ENCODE data around the gene ECM1. TPM values are rescaled to one million over a fixed set of nuclear protein-coding genes. Genes with fewer than 3 reads are reported as not detected.
A peak's percentile ranks its signal among the peaks of the same experiment; 100 is the strongest.

Gene ECM1
- total RNA-seq, 1 experiment from 2014 or later = 61.2 TPM

GRCh38 chr1:150484861-150485260 is 23.0 kb upstream of the ECM1 start:
- BruUV-seq (replicated peaks) = no TSS peak
- H3K4me3 ChIP-seq (ENCODE audit: low read depth, low read length, poor library complexity, severe bottlenecking) = no peak overlapping the region
- H3K36me3 ChIP-seq (ENCODE audit: insufficient read depth, low read length, poor library complexity, severe bottlenecking) = no peaks in the 10 kb centered on the region
- H3K27me3 ChIP-seq (replicated peaks; ENCODE audit: insufficient read depth, low read depth, low read length, poor library complexity) = no peaks in the 10 kb centered on the region
- H3K4me1 ChIP-seq (ENCODE audit: insufficient read depth, low read length, poor library complexity, severe bottlenecking) = peaks cover 5% of the 10 kb centered on the region
- H3K27ac ChIP-seq (ENCODE audit: low read depth, low read length, poor library complexity, severe bottlenecking) = no peak overlapping the region
- ChIA-PET POLR2A (ENCODE audit: low non-redundant PET) (no interaction called here), CTCF (no interaction called here)
- intact Hi-C loops (cut with micrococcal nuclease; ENCODE audit: unreplicated experiment) = no loop called here
- H3K9me3 ChIP-seq (ENCODE audit: low read depth, low read length, poor library complexity, severe bottlenecking) = no peaks in the 10 kb centered on the region
- DNase-seq (ENCODE audit: low spot score) = peak; percentile 45
- TF ChIP-seq, protein P1, sequence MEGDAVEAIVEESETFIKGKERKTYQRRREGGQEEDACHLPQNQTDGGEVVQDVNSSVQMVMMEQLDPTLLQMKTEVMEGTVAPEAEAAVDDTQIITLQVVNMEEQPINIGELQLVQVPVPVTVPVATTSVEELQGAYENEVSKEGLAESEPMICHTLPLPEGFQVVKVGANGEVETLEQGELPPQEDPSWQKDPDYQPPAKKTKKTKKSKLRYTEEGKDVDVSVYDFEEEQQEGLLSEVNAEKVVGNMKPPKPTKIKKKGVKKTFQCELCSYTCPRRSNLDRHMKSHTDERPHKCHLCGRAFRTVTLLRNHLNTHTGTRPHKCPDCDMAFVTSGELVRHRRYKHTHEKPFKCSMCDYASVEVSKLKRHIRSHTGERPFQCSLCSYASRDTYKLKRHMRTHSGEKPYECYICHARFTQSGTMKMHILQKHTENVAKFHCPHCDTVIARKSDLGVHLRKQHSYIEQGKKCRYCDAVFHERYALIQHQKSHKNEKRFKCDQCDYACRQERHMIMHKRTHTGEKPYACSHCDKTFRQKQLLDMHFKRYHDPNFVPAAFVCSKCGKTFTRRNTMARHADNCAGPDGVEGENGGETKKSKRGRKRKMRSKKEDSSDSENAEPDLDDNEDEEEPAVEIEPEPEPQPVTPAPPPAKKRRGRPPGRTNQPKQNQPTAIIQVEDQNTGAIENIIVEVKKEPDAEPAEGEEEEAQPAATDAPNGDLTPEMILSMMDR (conservative IDR thresholded peaks at IDR 0.05; ENCODE audit: low read depth, low read length) = peak; percentile 34
- TF ChIP-seq EZH2 (IDR thresholded peaks at IDR 0.05; ENCODE audit: borderline replicate concordance, low read depth, low read length, poor library complexity, severe bottlenecking) = no peak

DNA sequence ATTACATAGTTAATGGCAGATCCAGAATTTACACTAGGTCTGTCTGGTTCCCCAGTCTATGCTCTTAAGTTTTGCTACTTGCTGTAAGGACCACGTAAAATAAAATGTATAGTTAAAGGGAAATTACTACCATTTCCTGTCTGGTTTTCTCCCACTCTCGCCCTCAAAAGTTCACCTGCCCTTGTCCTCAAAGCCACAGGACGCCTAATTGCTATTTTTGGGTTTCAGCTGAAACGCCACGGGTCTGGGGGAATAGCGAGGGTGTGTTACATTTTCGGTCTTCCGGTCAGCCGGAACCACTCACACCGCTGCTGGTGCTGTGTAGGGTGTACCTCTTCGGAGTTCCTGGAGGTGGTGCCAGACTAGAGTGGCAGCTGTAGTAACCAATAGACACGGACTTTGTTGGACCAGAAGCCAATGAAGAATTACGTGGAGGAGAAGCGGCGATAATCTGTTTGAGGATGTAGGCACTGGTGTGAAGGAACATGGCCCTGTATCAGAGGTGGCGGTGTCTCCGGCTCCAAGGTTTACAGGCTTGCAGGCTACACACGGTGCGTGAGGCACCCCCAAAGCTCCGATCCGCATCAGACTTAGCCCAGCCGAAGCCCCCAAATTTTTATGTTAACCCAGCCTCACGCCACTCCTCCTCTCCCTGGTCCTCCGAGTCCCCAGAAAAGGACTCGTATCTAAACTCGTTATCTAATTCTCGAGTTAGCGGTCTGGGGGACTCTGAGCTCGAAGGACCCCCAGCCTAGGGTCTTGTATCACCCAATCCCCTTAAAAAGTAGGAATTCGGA is 20.7 kb upstream of the ECM1 start, which contains the start of gene TARS2:
Gene TARS2, plus strand, starts transcription at position 454 of the 797 bp plus-strand sequence. Its CDS starts 32 bp downstream, at position 486.
- Histone ChIP-seq H3K27ac (ENCODE audit: low read depth, low read length, poor library complexity, severe bottlenecking) (peak within 1 kb of the TSS; percentile 68), H3K4me3 (ENCODE audit: low read depth, low read length, poor library complexity, severe bottlenecking) (peak within 1 kb of the TSS; percentile 93), H3K9me3 (ENCODE audit: low read depth, low read length, poor library complexity, severe bottlenecking) (no peaks in the 10 kb centered on the region), H3K36me3 (ENCODE audit: insufficient read depth, low read length, poor library complexity, severe bottlenecking) (peaks cover 11% of the 10 kb centered on the region), H3K27me3 (replicated peaks; ENCODE audit: insufficient read depth, low read depth, low read length, poor library complexity) (no peaks in the 10 kb centered on the region), H3K4me1 (ENCODE audit: insufficient read depth, low read length, poor library complexity, severe bottlenecking) (peaks cover 5% of the 10 kb centered on the region)
- ChIA-PET CTCF (interaction anchor here (0.6 kb wide), 1 partner anchor 310 kb away, joined by 3 read pairs; no protein-coding TSS in a partner anchor), POLR2A (ENCODE audit: low non-redundant PET) (interaction anchor here (0.6 to 0.7 kb wide), 2 partner anchors 17 to 58 kb away, joined by 3 to 4 read pairs; no protein-coding TSS in a partner anchor)
- BruUV-seq (replicated peaks) = TSS peak; percentile 77
- intact Hi-C loops (cut with micrococcal nuclease; ENCODE audit: unreplicated experiment) = loop anchor here (1.0 kb wide), 1 partner anchor 122 kb away; no protein-coding TSS in a partner anchor
- peak; percentile 99 for DNase-seq (ENCODE audit: low spot score)
- no peak for TF ChIP-seq EZH2 (IDR thresholded peaks at IDR 0.05; ENCODE audit: borderline replicate concordance, low read depth, low read length, poor library complexity, severe bottlenecking)
- TF ChIP-seq, protein P1 (conservative IDR thresholded peaks at IDR 0.05; ENCODE audit: low read depth, low read length) = 0 out of 2 replicates have a peak, but pooled peaks have one; percentile 8

GRCh38 chr1:150487763-150488115 is 20.2 kb upstream of the ECM1 start:
- no peaks in the 10 kb centered on the region for H3K9me3 ChIP-seq (ENCODE audit: low read depth, low read length, poor library complexity, severe bottlenecking)
- H3K36me3 ChIP-seq (ENCODE audit: insufficient read depth, low read length, poor library complexity, severe bottlenecking) = peaks cover 16% of the 10 kb centered on the region
- CTCF ChIA-PET = no interaction called here
- H3K4me1 ChIP-seq (ENCODE audit: insufficient read depth, low read length, poor library complexity, severe bottlenecking) = peaks cover 5% of the 10 kb centered on the region
- H3K4me3 ChIP-seq (ENCODE audit: low read depth, low read length, poor library complexity, severe bottlenecking) = peak overlapping the region; percentile 93
- TF ChIP-seq EZH2 (IDR thresholded peaks at IDR 0.05; ENCODE audit: borderline replicate concordance, low read depth, low read length, poor library complexity, severe bottlenecking) = no peak
- TF ChIP-seq, protein P1 (conservative IDR thresholded peaks at IDR 0.05; ENCODE audit: low read depth, low read length) = no peak
- intact Hi-C loops (cut with micrococcal nuclease; ENCODE audit: unreplicated experiment) = loop anchor here (1.0 kb wide), 1 partner anchor 122 kb away; no protein-coding TSS in a partner anchor
- DNase-seq (ENCODE audit: low spot score) = no peak
- H3K27ac ChIP-seq (ENCODE audit: low read depth, low read length, poor library complexity, severe bottlenecking) = peak overlapping the region; percentile 68
- BruUV-seq (replicated peaks) = no TSS peak
- H3K27me3 ChIP-seq (replicated peaks; ENCODE audit: insufficient read depth, low read depth, low read length, poor library complexity) = no peaks in the 10 kb centered on the region
- POLR2A ChIA-PET (ENCODE audit: low non-redundant PET) = no interaction called here

Data from A673 (cell line).